Sigmoid colon (tissue), 7 donors: ENCODE measurements around the gene HGS. TPM values are rescaled to one million over a fixed set of nuclear protein-coding genes. Genes with fewer than 3 reads are reported as not detected.

Source experiments
- DNase-seq: peaks from one replicate; pipeline ENCODE4 v3.0.0-alpha.2; 2019
- H3K27ac ChIP-seq, 4 donors: fragments of 200-600 bp; sonication (generic); one replicate each; pipeline ENCODE4 v1.5.1; 2016 to 2019; ENCODE audit warnings: mild to moderate bottlenecking in 1 of 4
- H3K27me3 ChIP-seq, 3 donors: fragments of 200-600 bp; sonication (generic); one replicate each; pipeline ENCODE4 v1.5.1; 2019; ENCODE audit warnings: mild to moderate bottlenecking in 1 of 3
- H3K36me3 ChIP-seq, 4 donors: fragments of 200-600 bp; sonication (generic); one replicate each; pipeline ENCODE4 v1.5.1; 2016 to 2019
- H3K4me1 ChIP-seq, 4 donors: fragments of 200-600 bp; sonication (generic); one replicate each; pipeline ENCODE4 v1.5.1; 2017 to 2019
- H3K4me3 ChIP-seq, 4 donors: fragments of 200-600 bp; sonication (generic); one replicate each; pipeline ENCODE4 v1.5.1; 2017 to 2019; ENCODE audit warnings: mild to moderate bottlenecking in 2 of 4, moderate library complexity in 1 of 4
- H3K9me3 ChIP-seq, 4 donors: fragments of 200-600 bp in 3 of 4; sonication (generic) in 3 of 4; one replicate each; pipeline versions ENCODE4 v1.5.1 to v1.6.1; 2013 to 2019
- CTCF ChIP-seq, 4 experiments: fragments of 450-650 bp in 3 of 4; fragments of 200-600 bp in 1 of 4; IDR thresholded peaks; one replicate each; pipeline ENCODE4 v1.5.1; 2016 to 2019; ENCODE audit warnings: antibody characterized with exemption in 4 of 4, mild to moderate bottlenecking in 3 of 4, moderate library complexity in 2 of 4
- EP300 ChIP-seq, 4 donors: sonication (generic); formaldehyde crosslinking; IDR thresholded peaks; one replicate each; pipeline ENCODE4 v1.6.1; 2017; ENCODE audit warnings: antibody characterized with exemption in 4 of 4
- POLR2A ChIP-seq, 2 donors: fragments of 450-650 bp; IDR thresholded peaks; one replicate each; pipeline ENCODE4 v1.6.1; 2016; ENCODE audit warnings: antibody characterized with exemption in 2 of 2, mild to moderate bottlenecking in 2 of 2, moderate library complexity in 2 of 2
- POLR2AphosphoS5 ChIP-seq, 4 donors: sonication (generic); formaldehyde crosslinking; IDR thresholded peaks; one replicate each; pipeline ENCODE4 v1.6.1; 2017; ENCODE audit warnings: antibody characterized with exemption in 4 of 4
- WGBS, 2 donors: extraction: QIAGEN DNeasy Blood & Tissue Kit; methylation state at CpG; one replicate each; pipeline ENCODE4 v1.1.7; 2013; 5-methylcytosine and 5-hydroxymethylcytosine counted together
- intact Hi-C: fragments of 100-400 bp; cut with DNase I; formaldehyde crosslinking; loops from one replicate; pipeline ENCODE4 v1.15.1; 2023
- polyA plus RNA-seq, 3 donors: library from polyadenylated mRNA; stranded (reverse); fragments of 200-250 nt; gene quantifications; one replicate each; pipeline ENCODE4 v1.2.3, GENCODE V29; 2013
- total RNA-seq, 4 donors: library from RNA; depleted of rRNA; stranded (reverse); fragments of >200 nt; gene quantifications; one replicate each; pipeline ENCODE4 v1.1.0, GENCODE V29; 2016
- donor health status: healthy with polysubstance abuse.
- donor health status: Bipolar disorder and iron deficiency.
- donor health status: healthy.

Gene HGS
- total and polyA plus RNA-seq, 7 donors = 36.7 to 143 (median 52.9) TPM

- H3K27ac ChIP-seq = no peak overlapping the region
- 92 to 95% methylated on average over 14 of the region's 14 CpGs for WGBS, 2 donors
- H3K27me3 ChIP-seq = no peaks in the 10 kb centered on the region
- no peak for TF ChIP-seq CTCF (IDR thresholded peaks at IDR 0.05)
- no peak for DNase-seq
- intact Hi-C loops = no loop called here
- H3K4me1 ChIP-seq = peaks cover 0 to 18% (median 16%) of the 10 kb centered on the region in 4 donors
- H3K9me3 ChIP-seq = no peaks in the 10 kb centered on the region
- H3K36me3 ChIP-seq = peaks cover 27 to 76% (median 73%) of the 10 kb centered on the region in 4 donors
- no peak overlapping the region for H3K4me3 ChIP-seq
Measured at GRCh38 chr17:81688616-81689015, 4.8 kb downstream of the HGS start.

DNA sequence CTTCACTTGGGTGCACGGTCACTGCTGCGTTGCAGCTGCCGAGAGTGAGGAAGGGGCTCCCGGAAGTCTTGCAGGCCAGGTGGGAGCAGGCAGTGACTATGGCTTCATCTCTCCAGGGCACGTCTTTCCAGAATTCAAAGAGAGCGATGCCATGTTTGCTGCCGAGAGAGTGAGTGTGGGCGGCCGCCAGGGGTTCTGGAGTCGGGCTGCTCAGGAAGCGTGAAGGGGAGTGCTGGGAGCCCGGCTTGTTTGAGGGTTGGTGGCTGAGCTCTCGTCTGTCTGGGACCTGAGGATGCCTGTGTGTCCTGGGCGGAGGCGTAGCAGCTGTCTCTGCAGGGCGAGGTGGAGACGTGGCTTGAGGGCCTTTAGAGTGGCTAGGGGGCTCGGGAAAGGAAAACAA lies 6.3 kb downstream of the HGS start:
- no peak overlapping the region for H3K4me3 ChIP-seq
- TF ChIP-seq POLR2AphosphoS5 (IDR thresholded peaks at IDR 0.05) = no peak
- no peak for TF ChIP-seq EP300 (IDR thresholded peaks at IDR 0.05)
- TF ChIP-seq POLR2A (IDR thresholded peaks at IDR 0.05) = no peak
- TF ChIP-seq CTCF (IDR thresholded peaks at IDR 0.05) = no peak
- H3K9me3 ChIP-seq = no peaks in the 10 kb centered on the region
- H3K27ac ChIP-seq = no peak overlapping the region
- H3K36me3 ChIP-seq = peaks cover 37 to 91% (median 84%) of the 10 kb centered on the region in 4 donors
- no peaks in the 10 kb centered on the region for H3K27me3 ChIP-seq
- peaks cover 0 to 11% (median 8%) of the 10 kb centered on the region in 4 donors for H3K4me1 ChIP-seq
- intact Hi-C loops = no loop called here
- DNase-seq = no peak
- 93 to 94% methylated on average over 18 of the region's 18 CpGs for WGBS, 2 donors

DNA sequence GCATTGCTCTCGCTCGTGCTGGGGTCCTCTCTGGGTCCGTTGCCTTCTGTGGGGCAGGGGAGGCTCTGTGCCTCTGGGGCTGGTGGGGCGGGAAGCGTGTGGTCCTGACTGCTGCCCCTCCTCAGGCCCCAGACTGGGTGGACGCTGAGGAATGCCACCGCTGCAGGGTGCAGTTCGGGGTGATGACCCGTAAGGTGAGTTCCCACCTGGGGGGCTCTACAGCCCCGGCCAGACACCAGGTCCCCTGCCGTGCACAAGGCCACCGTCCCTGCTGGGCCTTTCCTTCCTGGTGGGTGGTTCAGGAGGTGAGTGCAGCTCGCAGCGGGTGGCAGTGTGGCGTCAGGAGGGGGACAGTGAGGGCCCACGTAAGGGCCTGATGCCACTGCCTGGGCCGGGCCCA lies 6.7 kb downstream of the HGS start:
- Histone ChIP-seq H3K27ac (no peak overlapping the region), H3K4me3 (no peak overlapping the region), H3K4me1 (peaks cover 0 to 6% (median 3%) of the 10 kb centered on the region in 4 donors), H3K27me3 (no peaks in the 10 kb centered on the region), H3K36me3 (peaks cover 41 to 96% (median 89%) of the 10 kb centered on the region in 4 donors), H3K9me3 (no peaks in the 10 kb centered on the region)
- 92 to 93% methylated on average over 17 of the region's 17 CpGs for WGBS, 2 donors
- no peak for TF ChIP-seq CTCF (IDR thresholded peaks at IDR 0.05)
- no peak for TF ChIP-seq EP300 (IDR thresholded peaks at IDR 0.05)
- TF ChIP-seq POLR2AphosphoS5 (IDR thresholded peaks at IDR 0.05) = no peak
- no peak for TF ChIP-seq POLR2A (IDR thresholded peaks at IDR 0.05)
- intact Hi-C loops = no loop called here
- no peak for DNase-seq

GRCh38 chr17:81691196-81691595 lies 7.4 kb downstream of the HGS start:
- intact Hi-C loops = no loop called here
- 95 to 96% methylated on average over 18 of the region's 18 CpGs for WGBS, 2 donors
- no peaks in the 10 kb centered on the region for H3K4me1 ChIP-seq
- DNase-seq = no peak
- peaks cover 47 to 100% (median 93%) of the 10 kb centered on the region in 4 donors for H3K36me3 ChIP-seq
- H3K4me3 ChIP-seq = no peak overlapping the region
- no peak overlapping the region for H3K27ac ChIP-seq
- TF ChIP-seq EP300 (IDR thresholded peaks at IDR 0.05) (no peak), CTCF (IDR thresholded peaks at IDR 0.05) (no peak), POLR2AphosphoS5 (IDR thresholded peaks at IDR 0.05) (no peak), POLR2A (IDR thresholded peaks at IDR 0.05) (no peak)
- H3K9me3 ChIP-seq = no peaks in the 10 kb centered on the region
- H3K27me3 ChIP-seq = no peaks in the 10 kb centered on the region

DNA sequence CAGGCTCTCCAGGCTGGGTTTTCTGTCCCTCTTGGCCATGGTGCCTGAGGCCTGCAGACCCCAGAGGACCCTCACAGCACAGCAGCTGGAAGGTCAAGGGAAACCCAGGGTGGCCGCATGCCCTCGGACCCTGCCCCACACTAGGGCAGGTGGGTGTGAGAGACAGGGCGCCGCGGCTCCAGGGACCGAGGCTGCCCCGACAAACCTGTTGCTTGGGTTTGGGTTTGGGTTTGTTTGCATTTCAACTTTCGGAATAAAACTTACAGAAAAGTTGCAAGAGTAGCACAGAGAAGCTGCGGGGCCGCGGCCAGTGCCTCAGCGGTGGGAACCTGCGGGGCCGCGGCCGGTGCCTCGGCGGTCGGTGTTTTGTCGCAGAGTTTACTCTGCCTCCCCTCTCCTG lies 7.8 kb downstream of the HGS start:
- 97% methylated on average over 20 of the region's 20 CpGs for WGBS, 2 donors
- TF ChIP-seq POLR2AphosphoS5 (IDR thresholded peaks at IDR 0.05) (no peak), POLR2A (IDR thresholded peaks at IDR 0.05) (no peak), EP300 (IDR thresholded peaks at IDR 0.05) (no peak), CTCF (IDR thresholded peaks at IDR 0.05) (no peak)
- intact Hi-C loops = no loop called here
- Histone ChIP-seq H3K27me3 (no peaks in the 10 kb centered on the region), H3K4me3 (no peak overlapping the region), H3K27ac (no peak overlapping the region), H3K4me1 (no peaks in the 10 kb centered on the region), H3K36me3 (peaks cover 47 to 100% (median 93%) of the 10 kb centered on the region in 4 donors), H3K9me3 (no peaks in the 10 kb centered on the region)
- no peak for DNase-seq
